Mucosa of descending colon (tissue), 3 donors: Measurements from ENCODE around the gene IFT122. TPM values are rescaled to one million over a fixed set of nuclear protein-coding genes. Genes with fewer than 3 reads are reported as not detected.
"Not testable (repeated sequence)": the region's sequence is repeated elsewhere in the genome, so short reads cannot be mapped to it uniquely, and the experiment has no call there.

Source experiments
- ATAC-seq: fragments of 200-7000 bp; cut with Tn5 transposase; one replicate; pipeline ENCODE4 v1.9.1; 2020; ENCODE audit warnings: mild to moderate bottlenecking, moderate library complexity
- DNase-seq, 3 donors: peaks; one replicate each; pipeline ENCODE4 v3.0.0-alpha.2; 2020
- H3K36me3 ChIP-seq: fragments of 200-600 bp; one replicate; pipeline ENCODE4 v1.8.0; 2021; ENCODE audit warnings: low read depth, mild to moderate bottlenecking
- H3K4me1 ChIP-seq: fragments of 200-600 bp; one replicate; pipeline ENCODE4 v1.8.0; 2021; ENCODE audit warnings: low read depth, mild to moderate bottlenecking
- H3K4me3 ChIP-seq: fragments of 200-600 bp; one replicate; pipeline ENCODE4 v1.8.0; 2021; ENCODE audit warnings: mild to moderate bottlenecking
- H3K9me3 ChIP-seq: fragments of 200-600 bp; one replicate; pipeline ENCODE4 v1.8.0; 2021; ENCODE audit warnings: mild to moderate bottlenecking
- CTCF ChIP-seq: fragments of 200-600 bp; IDR thresholded peaks from one replicate; pipeline ENCODE4 v1.8.0; 2022; ENCODE audit warnings: antibody characterized with exemption, mild to moderate bottlenecking
- intact Hi-C, 2 donors: fragments of 100-400 bp; cut with DNase I in 1 of 2; cut with micrococcal nuclease in 1 of 2; formaldehyde crosslinking; loops; one replicate each; pipeline versions ENCODE4 v1.11.0 to v1.11.1; 2022; cut with DNase I, micrococcal nuclease
- long read RNA-seq, 2 donors: library from polyadenylated mRNA; unstranded; transcript quantifications; one replicate each; pipeline ENCODE4 v2.0.0, GENCODE V29; 2019 to 2021
- total RNA-seq, 3 donors: library from RNA; stranded (reverse); fragmentation: NEBNext Ultra II Directional in 2 of 3; extraction: Animal tissue kit (Norgen Biotek cat#: 25700) in 2 of 3; gene quantifications; one replicate each; pipeline versions ENCODE4 v1.2.1 to v1.2.4, GENCODE V29; 2021 to 2023
- donor health status: DM: no; HTN: no; CAD: no; lungs with moderate emphysema.
- donor health status: DM: no; HTN: no; CAD: no.
- donor health status: DM: no; HTN: yes; CAD: no.

IFT122 gene
- total RNA-seq, result 10 to 100 TPM; 24.6 to 35.0 (median 29.6) TPM
- long read RNA-seq, donor 1, partial matches to known transcripts, result 2 of 26 reads
- long read RNA-seq, donor 1, other reads (novel, unspliced or antisense), result 19 of 26 reads
- long read RNA-seq, donor 2, transcript IFT122-202 (29 exons, 3,841 nt), result major isoform, 5 of 9 reads
- long read RNA-seq, donor 2, partial matches to known transcripts, result 2 of 9 reads
- long read RNA-seq, donor 2, other reads (novel, unspliced or antisense), result 2 of 9 reads

- peaks cover 27% of the 10 kb centered on the region for H3K4me1 ChIP-seq
- ATAC-seq, result peak; percentile 93
- DNase-seq, result peak; percentile 98 to 99 (median 98)
- TF ChIP-seq CTCF, result no peak
- H3K4me3 ChIP-seq, result peak within 1 kb of the TSS; percentile 76
- intact Hi-C loops, result no loop called here
- no peaks in the 10 kb centered on the region for H3K36me3 ChIP-seq
- H3K9me3 ChIP-seq, result no peaks in the 10 kb centered on the region
These were observed at the start of gene IFT122, which contains the start of gene MBD4 for GRCh38 chr3:129439817-129440617. IFT122 (plus strand) TSS chr3:129440224; CDS start chr3:129440331, 107 bp downstream. MBD4 (minus strand) TSS chr3:129439948; CDS start chr3:129439833, 115 bp downstream.

GRCh38 chr3:129391583-129391982 lies 48.4 kb upstream of the IFT122 start:
- H3K4me3 ChIP-seq, H3K9me3 ChIP-seq, H3K36me3 ChIP-seq, H3K4me1 ChIP-seq, DNase-seq, intact Hi-C loops, ATAC-seq: not testable (repeated sequence)

- H3K4me1 ChIP-seq, H3K9me3 ChIP-seq, intact Hi-C loops, H3K36me3 ChIP-seq, H3K4me3 ChIP-seq, DNase-seq, ATAC-seq: not testable (repeated sequence)
These were observed 47.7 kb upstream of the IFT122 start for GRCh38 chr3:129392106-129392887.

GRCh38 chr3:129393271-129393670 lies 46.8 kb upstream of the IFT122 start:
- H3K4me1 ChIP-seq, result peaks cover 4% of the 10 kb centered on the region
- DNase-seq (no peak), ATAC-seq (no peak)
- intact Hi-C loops, result no loop called here
- no peak for TF ChIP-seq CTCF
- H3K4me3 ChIP-seq, result no peak overlapping the region
- H3K9me3 ChIP-seq, result no peaks in the 10 kb centered on the region
- no peaks in the 10 kb centered on the region for H3K36me3 ChIP-seq

GRCh38 chr3:129393760-129394564 lies 46.1 kb upstream of the IFT122 start:
- DNase-seq, intact Hi-C loops, H3K36me3 ChIP-seq, H3K9me3 ChIP-seq, H3K4me3 ChIP-seq, ATAC-seq, H3K4me1 ChIP-seq: not testable (repeated sequence)

- ATAC-seq (peak; percentile 52), DNase-seq (peak in 2 of 3 donors; percentile 34 to 57)
- Histone ChIP-seq H3K36me3 (no peaks in the 10 kb centered on the region), H3K4me3 (peak overlapping the region; percentile 54), H3K4me1 (peaks cover 7% of the 10 kb centered on the region), H3K9me3 (no peaks in the 10 kb centered on the region)
- no peak for TF ChIP-seq CTCF
- intact Hi-C loops, result no loop called here
These were observed 41.2 kb upstream of the IFT122 start for GRCh38 chr3:129398803-129399144.
